RPMI7951 (cell line): ENCODE measurements around the gene MYLIP. TPM values are rescaled to one million over a fixed set of nuclear protein-coding genes. Genes with fewer than 3 reads are reported as not detected.

ENCODE experiments used
- DNase-seq: peaks from one replicate; pipeline ENCODE4 v3.0.0-alpha.2; 2012; ENCODE audit warnings: low read depth
- total RNA-seq: library from RNA; depleted of rRNA; stranded (reverse); fragments of >200 nt; shearing (Covaris generic); gene quantifications from 2 replicates; pipeline ENCODE4 v1.2.3, GENCODE V29; 2014; rRNA removed

The MYLIP gene
- 8.3 and 10.0 TPM in 2 replicates for total RNA-seq

DNA sequence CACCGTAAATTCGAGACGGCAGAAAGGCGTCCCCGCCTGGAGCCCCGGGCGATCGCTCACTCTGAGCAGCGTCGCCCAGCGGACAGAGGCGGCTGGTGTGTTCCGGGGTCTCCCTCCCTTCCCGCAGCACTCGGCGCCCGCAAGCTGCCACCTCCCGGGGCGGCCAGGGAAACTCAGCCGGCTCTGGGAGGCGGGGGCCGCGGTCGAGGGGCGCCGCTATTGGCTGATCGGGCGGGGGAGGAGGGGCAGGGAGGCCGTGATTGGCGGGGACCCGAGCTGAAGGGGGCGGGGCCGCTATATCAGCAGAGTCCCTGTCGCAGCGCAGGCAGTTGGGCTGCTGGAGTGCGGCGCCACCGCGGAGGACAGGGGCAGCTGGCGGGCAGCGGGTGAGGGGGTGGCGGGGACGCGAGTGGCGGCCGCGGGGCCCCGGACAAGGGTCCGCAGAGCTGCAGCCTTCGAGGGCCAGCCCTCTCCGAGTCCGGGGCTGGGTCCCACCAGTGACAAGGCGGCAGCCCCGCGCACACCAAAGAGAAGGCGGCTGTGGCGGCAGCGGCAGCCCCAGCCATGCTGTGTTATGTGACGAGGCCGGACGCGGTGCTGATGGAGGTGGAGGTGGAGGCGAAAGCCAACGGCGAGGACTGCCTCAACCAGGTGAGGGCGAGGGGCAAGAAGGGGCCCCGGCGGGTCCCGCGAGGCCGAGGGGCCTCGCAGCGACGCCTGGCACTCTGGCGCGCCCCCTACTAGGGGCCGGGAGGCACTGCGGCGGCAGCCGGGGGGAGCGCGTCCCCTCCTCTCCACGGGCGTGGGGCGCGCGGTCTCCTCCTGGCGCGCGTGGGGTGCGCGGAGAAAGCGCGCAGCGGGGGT, at the start of gene MYLIP:
Gene MYLIP, plus strand, starts transcription at position 328 of the 864 bp plus-strand sequence. Its CDS starts 237 bp downstream, at position 565.
- peak; percentile 93 for DNase-seq

DNA sequence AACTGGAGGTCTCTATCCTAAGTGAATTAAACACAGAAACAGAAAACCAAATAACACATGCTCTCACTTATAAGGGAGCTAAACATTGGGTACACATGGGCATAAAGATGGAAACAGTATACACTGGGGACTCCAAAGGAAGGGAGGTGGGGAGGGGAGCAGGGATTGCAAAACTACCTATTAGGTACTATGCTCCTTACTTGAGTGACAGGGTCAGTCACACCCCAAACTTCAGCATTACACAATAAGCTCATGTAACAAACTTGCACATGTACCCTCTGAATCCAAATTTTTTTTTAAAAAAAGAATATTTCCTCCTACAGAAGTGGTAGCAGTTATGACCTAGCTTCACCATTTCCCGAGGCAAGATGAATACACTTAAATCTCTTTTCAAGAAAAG, 49.5 kb upstream of the MYLIP start:
- no peak for DNase-seq

DNA sequence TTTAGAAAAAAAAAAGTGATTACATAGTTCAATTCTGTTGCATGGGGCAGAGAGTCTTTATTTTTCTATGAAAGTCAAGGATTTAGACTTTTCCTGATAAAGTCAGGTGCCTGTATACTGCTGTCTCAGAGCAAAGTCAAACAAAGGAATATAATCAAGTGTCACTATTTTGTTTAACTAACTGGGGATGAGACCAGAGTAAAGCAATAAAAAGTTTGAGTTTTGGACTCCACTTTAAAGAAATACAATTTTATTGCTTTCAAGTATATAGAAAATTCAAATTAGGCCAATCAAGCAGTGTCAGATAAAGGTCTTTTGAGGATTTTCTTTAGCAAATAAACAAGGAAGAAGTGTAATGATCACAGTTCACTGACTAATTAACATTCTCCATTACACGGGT, 48.7 kb upstream of the MYLIP start:
- DNase-seq = no peak

DNA sequence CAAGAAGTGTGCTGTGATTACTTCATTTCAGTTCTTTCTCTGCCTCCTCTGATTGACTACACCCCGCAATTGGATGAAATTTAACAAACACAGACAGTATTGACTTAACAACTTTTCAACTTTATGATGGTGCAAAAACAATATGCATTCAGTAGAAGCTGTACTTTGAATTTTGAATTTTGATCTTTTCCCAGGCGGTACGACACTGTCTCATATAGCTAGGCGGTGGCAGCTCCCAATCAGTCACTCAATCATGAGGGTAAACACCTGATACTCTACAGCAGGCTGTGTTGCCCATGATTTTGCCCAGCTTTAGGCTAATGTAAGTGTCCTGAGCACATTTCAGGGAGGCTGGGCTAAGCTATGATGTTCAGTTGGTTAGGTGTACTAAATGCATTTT, 47.6 kb upstream of the MYLIP start:
- DNase-seq = no peak

DNA sequence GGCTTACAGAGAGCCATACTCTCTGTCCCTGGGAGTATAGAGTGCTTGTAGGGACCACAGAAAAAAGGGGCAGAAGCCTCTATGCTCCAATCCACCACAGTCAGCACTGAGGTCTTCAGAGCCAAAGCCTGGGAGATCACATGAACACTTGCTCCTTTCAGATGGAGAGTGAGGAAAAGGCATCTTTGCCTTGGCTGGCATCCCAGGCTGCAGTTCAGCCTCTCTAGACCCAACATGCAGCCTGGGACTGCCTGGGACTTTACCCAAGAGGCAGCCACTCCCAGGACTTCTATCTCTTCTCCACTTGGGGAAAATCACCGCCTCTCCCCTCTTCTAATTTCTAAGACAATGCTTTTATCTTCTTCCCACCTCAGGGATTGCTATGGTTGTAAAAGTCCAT, 46.5 kb upstream of the MYLIP start:
- DNase-seq = no peak

DNA sequence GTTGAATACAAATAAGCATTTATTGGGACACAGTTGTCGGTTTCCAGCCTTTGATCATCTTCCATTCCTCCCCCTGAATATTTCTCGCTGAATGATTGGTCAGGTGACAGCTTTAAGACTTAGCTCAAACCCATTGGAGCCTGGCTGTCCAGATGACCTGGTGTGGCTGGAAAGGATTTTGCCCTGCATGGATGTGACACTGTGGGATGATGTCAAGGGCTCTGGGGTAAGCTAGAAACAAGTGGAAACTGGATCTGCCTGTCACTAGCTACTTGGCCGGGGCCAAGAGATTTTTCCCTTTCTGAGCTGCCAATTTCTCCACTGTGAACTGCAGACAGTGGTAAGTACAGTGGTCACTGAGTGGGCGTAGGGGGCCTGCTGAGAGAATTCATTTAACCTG, 41.9 kb upstream of the MYLIP start:
- no peak for DNase-seq

DNA sequence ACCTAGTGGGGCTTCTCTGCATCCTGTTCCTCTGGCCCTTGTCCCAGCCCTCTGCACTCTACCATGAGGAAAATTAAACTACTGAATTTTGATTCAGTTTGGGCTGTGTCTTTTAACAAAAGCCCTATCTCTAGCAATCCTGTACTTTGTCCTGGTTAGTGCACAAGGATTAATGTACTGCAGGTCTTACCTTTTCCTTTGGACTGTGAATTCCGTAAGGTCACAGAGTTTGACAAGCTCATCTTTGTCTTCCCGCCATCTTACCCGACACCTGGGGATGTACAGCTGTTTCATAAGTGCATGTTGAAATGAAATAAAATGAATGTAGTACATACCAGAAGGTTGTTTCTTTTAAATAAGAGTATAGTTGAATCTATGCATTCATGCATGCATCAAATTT, 41.5 kb upstream of the MYLIP start:
- DNase-seq = no peak

DNA sequence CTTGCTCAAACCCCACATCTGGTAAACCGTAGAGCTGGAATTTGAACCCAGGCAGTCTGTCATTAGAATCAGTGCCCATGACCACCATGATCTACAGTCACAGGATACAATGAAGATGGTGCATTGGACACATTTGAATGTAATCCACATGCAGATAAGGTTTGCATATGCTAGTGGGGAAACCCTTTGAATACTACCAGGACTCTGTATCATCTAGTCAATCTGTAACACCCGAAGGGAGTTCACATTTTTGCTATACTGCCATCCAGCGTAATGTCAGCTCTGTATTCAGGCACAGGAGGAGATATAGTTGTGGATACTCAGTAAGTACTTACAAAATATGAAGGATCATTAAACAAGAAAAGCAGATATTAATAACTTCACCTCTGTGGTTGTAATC, 40.5 kb upstream of the MYLIP start:
- no peak for DNase-seq

DNA sequence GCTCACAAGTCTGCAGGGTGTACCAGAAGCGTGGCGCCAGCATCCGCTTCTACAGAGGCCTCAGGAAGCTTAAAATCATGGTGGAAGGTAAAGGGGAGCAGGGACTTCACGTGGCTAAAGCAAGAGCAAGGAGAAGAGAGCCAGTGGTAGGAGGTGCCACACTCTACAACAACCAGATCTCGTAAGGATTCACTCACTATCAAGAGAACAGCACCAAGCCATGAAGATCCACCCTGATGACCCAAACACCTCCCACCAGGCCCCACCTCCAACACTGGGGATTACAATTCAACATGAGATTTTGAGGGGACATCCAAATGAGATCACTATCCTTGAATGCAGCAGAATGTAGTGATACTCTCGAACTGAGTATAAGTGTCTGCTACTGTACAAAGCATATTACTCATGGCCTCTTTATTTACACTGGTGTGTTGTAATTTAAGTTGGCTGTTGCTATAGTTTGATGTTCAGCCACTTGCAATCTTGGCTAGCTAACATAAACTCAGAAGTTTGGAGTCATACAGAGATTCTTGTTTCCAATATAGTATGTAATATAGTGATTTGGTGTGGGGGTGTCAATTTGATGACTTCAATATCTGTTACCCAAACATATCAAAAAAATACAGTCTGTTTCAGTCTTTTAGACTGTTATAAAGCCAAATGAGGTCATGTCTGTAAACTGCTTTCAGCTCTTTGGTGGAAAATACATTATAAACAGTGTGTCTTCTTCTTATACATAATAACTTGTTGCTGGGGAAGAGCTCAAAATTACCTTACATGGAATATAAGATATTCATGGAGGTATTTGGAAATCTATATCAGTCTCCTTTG, 39.4 kb upstream of the MYLIP start:
- no peak for DNase-seq

DNA sequence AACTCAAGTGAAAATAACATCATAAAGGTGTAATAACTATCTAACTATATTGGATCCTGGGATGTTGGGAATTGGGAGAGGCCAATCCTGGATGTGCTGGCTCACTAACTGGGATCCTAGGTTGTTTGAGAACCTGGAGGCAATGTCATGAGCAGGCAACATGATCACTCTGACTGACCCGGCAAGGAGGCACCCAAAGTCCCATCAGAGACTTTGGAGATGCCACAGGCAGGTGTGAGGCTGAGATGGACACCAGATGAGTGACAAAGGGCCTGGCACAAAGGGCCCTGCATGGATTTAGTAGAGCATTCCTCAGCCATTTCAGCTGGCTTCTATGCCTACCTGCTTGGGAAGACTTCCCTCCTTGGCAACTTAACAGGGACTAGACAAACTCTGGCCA, 38.4 kb upstream of the MYLIP start:
- DNase-seq = no peak

DNA sequence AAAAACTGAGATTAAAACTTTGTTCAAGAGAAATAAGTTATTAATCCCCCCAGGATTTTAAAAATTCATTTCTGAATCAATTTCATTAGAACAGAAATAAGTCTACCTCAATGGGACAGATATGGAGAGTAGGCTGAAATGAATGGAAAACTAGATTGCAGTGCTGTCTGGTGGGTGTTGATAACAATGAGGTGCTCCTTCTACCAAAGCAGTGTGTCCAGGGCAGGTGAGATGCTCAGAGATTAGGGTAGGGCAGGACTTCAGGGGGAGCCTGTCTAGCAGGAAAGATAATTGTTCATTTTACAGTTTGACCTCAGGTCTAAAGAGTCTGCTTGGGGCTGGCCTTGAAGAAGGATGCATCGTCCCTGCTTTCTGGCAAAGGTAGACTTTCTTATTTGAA, 38.0 kb upstream of the MYLIP start:
- DNase-seq = no peak

DNA sequence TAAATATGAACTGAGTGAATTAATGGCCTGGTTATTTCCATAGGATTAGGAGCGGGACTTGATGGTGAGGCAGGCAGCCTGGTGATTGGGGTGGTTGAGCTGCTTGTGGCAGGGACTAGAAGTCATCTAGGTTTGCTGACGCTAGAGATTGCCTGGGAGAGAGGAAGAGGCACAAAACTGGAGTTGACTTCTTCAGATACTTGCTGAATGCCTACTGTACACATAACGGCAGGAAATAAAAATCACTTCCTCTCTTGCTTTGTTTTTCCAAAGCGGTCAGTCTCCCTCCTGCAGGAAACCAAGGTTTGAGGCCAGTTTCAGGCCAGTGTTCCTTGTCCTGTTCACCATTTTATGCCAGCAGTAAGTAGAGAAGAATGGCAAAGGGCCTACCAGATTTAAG, 36.7 kb upstream of the MYLIP start:
- DNase-seq = no peak

DNA sequence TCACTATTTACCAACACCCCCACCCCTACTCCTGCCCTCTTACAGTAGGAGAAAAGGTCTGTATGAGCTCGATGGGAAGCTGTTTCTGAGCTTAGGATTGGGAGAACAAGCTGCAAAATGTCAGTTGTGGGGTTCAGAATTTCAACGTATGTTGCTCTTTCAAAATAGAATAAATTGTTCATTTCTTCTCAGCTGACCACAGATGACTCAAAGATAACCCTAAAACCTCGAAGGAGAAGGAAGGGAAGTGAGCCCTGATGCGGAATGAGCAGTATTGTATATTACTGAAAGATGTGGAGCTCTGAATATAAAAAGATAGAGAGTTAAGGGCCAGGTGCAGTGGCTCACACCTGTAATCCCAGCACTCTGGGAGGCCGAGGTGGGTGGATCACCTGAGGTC, 35.9 kb upstream of the MYLIP start:
- no peak for DNase-seq

DNA sequence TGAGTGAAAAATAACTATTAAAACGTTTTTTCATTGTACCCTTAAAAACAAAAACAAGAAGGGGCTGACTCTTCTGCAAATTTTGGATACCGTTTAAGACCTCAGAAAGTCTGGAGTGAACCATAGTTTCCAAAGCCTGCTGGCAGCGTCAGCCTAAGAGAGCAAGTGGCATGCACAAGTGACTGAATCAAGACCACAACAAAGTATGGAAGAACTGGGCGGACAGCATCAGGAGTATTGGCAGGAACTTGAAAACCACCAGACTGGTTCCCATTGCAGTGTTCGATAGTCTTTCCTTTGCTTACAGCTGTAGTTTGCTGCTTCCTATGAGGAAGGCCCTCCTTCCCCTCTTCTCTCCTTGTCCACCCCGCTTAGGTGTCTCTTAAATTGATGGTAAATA, 33.7 kb upstream of the MYLIP start:
- DNase-seq = no peak

DNA sequence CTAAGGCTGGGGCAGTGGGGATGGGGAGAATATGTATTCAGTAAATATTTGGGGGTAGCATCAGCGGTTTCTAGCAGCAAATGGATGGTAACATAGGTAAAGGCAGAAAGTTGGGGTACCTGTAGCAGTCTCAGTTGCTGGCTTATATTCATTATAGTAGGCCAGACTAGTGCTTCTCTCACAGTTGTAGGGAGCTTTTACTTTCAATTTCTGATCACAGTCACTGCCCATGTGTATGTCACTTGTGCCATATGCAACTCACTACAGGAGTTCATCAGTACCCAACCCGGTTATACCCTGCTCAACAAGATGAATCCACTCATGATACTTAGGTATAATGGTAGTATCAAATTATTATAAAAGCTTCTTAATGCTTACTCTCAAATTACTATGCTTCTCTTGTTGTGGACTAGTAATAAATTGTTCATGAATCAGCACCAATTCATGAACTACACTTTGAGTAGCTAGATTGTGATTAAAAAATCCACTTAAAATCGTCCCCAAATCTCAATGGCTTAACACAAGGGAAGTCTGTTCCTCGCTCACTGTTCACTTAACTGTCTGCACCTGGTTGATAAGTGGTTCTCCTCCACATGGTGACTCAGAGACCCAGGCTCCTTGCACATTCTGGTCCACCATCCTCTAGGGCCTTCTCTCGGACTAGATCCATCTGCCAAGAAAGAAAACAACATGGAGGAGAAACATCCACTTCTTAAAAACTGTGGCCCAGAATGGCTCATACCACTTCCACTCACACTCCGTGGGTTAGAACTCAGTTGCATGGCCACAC, 31.3 kb upstream of the MYLIP start:
- DNase-seq = no peak

DNA sequence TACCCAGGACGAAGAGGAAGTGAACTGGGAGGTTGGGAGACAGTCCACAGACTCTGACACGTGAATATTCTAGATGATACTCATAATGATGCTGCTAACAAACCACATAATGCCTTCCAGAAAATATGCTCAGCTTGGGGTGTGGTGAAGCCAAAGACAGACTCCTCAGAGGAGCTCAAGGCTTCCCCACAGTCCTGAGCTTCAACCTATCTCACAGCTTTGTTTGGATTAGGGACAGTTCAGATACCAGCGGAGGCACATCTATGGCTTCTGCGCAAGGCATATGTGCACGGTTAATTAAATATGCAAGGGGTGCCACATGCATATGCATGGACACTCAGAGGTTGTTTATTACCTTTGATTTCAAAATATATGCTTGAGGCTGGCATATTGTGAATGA, 30.7 kb upstream of the MYLIP start:
- no peak for DNase-seq

DNA sequence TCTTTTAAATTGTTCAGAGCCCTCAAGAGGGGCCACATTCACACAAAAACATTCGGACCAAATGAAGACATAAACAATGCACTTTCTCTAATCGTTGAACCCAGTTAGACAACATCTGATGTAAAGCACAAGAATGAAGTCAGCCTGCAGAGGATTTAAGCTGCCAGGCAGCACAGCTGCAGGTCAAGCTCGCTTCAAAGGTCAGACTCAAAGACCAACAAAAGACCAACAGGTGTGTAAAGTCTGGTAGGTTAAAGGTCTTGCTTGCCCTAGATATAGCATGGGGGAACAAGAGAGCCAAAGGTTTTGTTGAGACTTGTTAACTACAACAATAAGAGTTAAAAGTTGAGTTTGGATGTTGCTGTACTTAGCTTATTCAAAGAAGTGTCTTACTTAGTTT, 26.7 kb upstream of the MYLIP start:
- no peak for DNase-seq

DNA sequence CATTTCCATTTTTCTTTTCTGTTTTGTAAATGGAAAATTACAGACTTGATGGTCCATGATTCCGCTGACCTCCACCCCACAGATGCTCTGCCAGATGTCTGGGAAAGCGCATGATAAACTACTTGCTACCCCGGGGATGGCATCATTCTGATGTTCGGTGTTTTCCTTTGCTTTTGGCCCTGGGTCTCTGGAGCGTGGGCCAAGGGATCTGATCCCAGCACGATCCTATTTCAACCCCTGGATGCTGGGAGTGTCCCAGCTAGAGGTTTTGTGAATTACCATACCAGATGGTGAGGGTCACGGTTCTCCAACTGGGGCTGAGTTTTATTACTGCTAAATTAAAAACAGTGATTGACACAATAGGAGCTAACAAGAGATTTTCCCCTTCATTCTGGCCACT, 25.2 kb upstream of the MYLIP start:
- DNase-seq = peak; percentile 15

DNA sequence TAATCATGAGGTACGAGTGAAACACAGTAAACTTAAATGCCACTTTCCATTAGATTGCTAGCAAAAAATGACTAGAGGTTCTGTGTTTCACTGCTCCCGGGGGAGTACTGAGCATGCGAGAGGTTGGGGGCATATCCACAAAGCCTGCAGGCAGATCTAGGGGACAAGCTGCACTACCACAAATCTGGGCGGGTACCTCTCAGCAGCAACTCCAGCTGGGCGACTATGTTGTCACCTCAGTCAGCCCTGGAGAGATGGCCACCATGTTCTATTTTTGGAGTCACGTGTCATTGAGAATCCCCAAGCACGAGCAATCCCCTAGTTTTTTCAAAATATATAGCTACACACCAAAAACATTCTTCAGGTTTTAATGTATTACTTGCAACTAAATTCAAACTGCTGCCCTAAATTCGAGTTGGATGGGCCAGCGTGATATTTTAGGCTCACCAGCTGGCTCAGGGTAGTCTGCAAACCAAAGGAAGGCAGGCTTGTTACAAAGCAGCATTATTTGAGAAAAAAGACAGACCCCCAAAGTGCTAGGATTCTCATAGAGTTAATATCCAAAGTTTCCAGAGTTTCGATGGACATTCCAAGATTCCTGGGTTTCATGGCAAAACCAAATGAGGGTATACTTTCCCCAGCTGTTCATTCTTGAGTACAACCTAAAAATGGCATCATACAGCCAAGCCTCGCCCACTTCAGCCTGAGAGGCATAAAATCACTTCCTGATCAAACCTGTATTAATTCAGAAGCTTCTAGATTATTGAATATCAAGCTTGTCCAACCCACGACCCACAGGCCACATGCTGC, 24.1 kb upstream of the MYLIP start:
- DNase-seq = no peak

DNA sequence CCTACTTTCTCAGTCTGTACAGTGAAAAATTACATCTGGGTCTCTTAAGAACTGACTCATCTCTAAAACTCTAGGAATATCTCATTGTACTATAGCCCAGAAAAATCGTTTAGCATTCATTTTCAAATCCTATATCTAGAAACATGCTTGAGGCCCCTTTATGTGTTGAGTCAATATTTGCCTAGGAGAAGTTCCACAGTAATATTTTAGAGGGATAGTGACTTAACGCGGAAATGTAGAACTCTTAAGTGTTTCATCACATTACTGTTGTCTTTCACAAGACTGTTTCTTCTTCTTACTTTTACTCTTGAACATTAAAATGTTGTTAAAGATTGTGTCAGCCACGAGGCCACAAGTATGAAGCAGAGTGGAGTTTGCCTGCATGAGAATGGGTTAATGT, 23.0 kb upstream of the MYLIP start:
- no peak for DNase-seq
